Neural progenitor cell (in vitro differentiated cells): ENCODE results near the gene PLEKHA6. TPM values are rescaled to one million over a fixed set of nuclear protein-coding genes. Genes with fewer than 3 reads are reported as not detected.

Experiments used
- DNase-seq: peaks from one replicate; pipeline ENCODE4 v3.0.0-alpha.2; 2016; ENCODE audit warnings: low spot score
- H2AFZ ChIP-seq: fragments of 200-600 bp; sonication (generic); replicated peaks from 2 replicates; pipeline ENCODE4 v1.6.1; 2016; ENCODE audit warnings: antibody characterized with exemption
- H3F3A ChIP-seq: fragments of 200-600 bp; sonication (generic); 2 replicates; pipeline ENCODE4 v1.6.1; 2016; ENCODE audit warnings: antibody characterized with exemption, low read depth
- H3K27ac ChIP-seq: fragments of 200-600 bp; sonication (generic); 2 replicates; pipeline ENCODE4 v1.5.1; 2016; ENCODE audit warnings: mild to moderate bottlenecking
- H3K27me3 ChIP-seq: fragments of 200-600 bp; sonication (generic); 2 replicates; pipeline ENCODE4 v1.6.1; 2016; ENCODE audit warnings: mild to moderate bottlenecking, moderate library complexity
- H3K36me3 ChIP-seq: fragments of 200-600 bp; sonication (generic); 2 replicates; pipeline ENCODE4 v1.5.1; 2016
- H3K4me1 ChIP-seq: fragments of 200-600 bp; sonication (generic); 2 replicates; pipeline ENCODE4 v1.6.1; 2016; ENCODE audit warnings: mixed run types
- H3K4me2 ChIP-seq: fragments of 200-600 bp; sonication (generic); 2 replicates; pipeline ENCODE4 v1.6.1; 2016
- H3K4me3 ChIP-seq: fragments of 200-600 bp; sonication (generic); 2 replicates; pipeline ENCODE4 v1.5.1; 2016
- H3K79me2 ChIP-seq: fragments of 200-600 bp; sonication (generic); 2 replicates; pipeline ENCODE4 v1.6.1; 2016; ENCODE audit warnings: low read depth
- H3K9ac ChIP-seq: fragments of 200-600 bp; sonication (generic); 2 replicates; pipeline ENCODE4 v1.6.1; 2016
- H3K9me3 ChIP-seq: fragments of 200-600 bp; sonication (generic); 2 replicates; pipeline ENCODE4 v1.5.1; 2016; ENCODE audit warnings: low read depth
- H4K20me1 ChIP-seq: fragments of 200-600 bp; sonication (generic); 2 replicates; pipeline ENCODE4 v1.6.1; 2016; ENCODE audit warnings: low read depth
- H3K27ac Mint-ChIP-seq: 3 replicates; pipeline ENCODE4 v1.8.0; 2021; ENCODE audit warnings: mixed read lengths
- H3K27me3 Mint-ChIP-seq: 2 replicates; pipeline ENCODE4 v1.8.0; 2022; ENCODE audit warnings: low read depth, mild to moderate bottlenecking, inconsistent platforms, moderate library complexity, mixed read lengths; ENCODE audit not compliant: insufficient read depth
- H3K36me3 Mint-ChIP-seq: 3 replicates; pipeline ENCODE4 v1.8.0; 2021; ENCODE audit warnings: mixed read lengths
- H3K4me1 Mint-ChIP-seq: 3 replicates; pipeline ENCODE4 v1.8.0; 2021; ENCODE audit warnings: mixed read lengths
- H3K4me3 Mint-ChIP-seq: 3 replicates; pipeline ENCODE4 v1.8.0; 2021; ENCODE audit warnings: mild to moderate bottlenecking, moderate library complexity, mixed read lengths
- H3K9me3 Mint-ChIP-seq: 3 replicates; pipeline ENCODE4 v1.8.0; 2020; ENCODE audit warnings: mixed read lengths
- CTCF ChIP-seq: fragments of 200-600 bp; sonication (generic); IDR thresholded peaks from 2 replicates; pipeline ENCODE4 v1.5.1; 2017; ENCODE audit warnings: antibody characterized with exemption, mild to moderate bottlenecking
- EZH2 ChIP-seq: fragments of 200-600 bp; sonication (generic); IDR thresholded peaks from 2 replicates; pipeline ENCODE4 v1.6.1; 2017; ENCODE audit warnings: antibody characterized with exemption, mild to moderate bottlenecking, moderate library complexity
- EZH2phosphoT487 ChIP-seq: fragments of 200-600 bp; sonication (generic); IDR thresholded peaks from 2 replicates; pipeline ENCODE4 v1.6.1; 2017; ENCODE audit warnings: antibody characterized with exemption
- total RNA-seq: library from RNA; depleted of rRNA; stranded (reverse); fragments of >200 nt; gene quantifications from 2 replicates; pipeline ENCODE4 v1.2.3, GENCODE V29; 2015; ENCODE audit warnings: low replicate concordance

Gene PLEKHA6
- total RNA-seq, 1 donor from 2014 or later, result 0.58 TPM

GRCh38 chr1:204178487-204179281, 181.0 kb downstream of the PLEKHA6 start:
- Histone ChIP-seq H3K9ac (no peak overlapping the region), H3K4me3 (no peak overlapping the region), H3K36me3 (no peaks in the 10 kb centered on the region), H3K27ac (no peak overlapping the region), H3K4me2 (no peak overlapping the region), H3F3A (no peaks in the 10 kb centered on the region), H3K79me2 (no peaks in the 10 kb centered on the region), H3K9me3 (no peaks in the 10 kb centered on the region), H4K20me1 (no peaks in the 10 kb centered on the region), H2AFZ (no peak overlapping the region), H3K27me3 (peaks cover 25% of the 10 kb centered on the region), H3K4me1 (no peaks in the 10 kb centered on the region)
- Mint-ChIP-seq H3K27me3 (peaks cover 7% of the 10 kb centered on the region), H3K9me3 (no peaks in the 10 kb centered on the region), H3K27ac (no peak overlapping the region), H3K4me1 (no peaks in the 10 kb centered on the region), H3K4me3 (no peak overlapping the region), H3K36me3 (no peaks in the 10 kb centered on the region)
- DNase-seq, result no peak
- no peak for TF ChIP-seq EZH2phosphoT487
- TF ChIP-seq CTCF, result no peak
- no peak for TF ChIP-seq EZH2

- no peak overlapping the region for H3K4me3 ChIP-seq
- H3K4me2 ChIP-seq, result no peak overlapping the region
- no peaks in the 10 kb centered on the region for H3F3A ChIP-seq
- no peaks in the 10 kb centered on the region for H3K36me3 Mint-ChIP-seq
- no peak overlapping the region for H3K27ac ChIP-seq
- H3K4me1 Mint-ChIP-seq, result no peaks in the 10 kb centered on the region
- no peaks in the 10 kb centered on the region for H4K20me1 ChIP-seq
- H2AFZ ChIP-seq, result no peak overlapping the region
- no peaks in the 10 kb centered on the region for H3K4me1 ChIP-seq
- no peak for TF ChIP-seq EZH2phosphoT487
- no peak for DNase-seq
- peaks cover 28% of the 10 kb centered on the region for H3K27me3 ChIP-seq
- no peak overlapping the region for H3K27ac Mint-ChIP-seq
- no peaks in the 10 kb centered on the region for H3K36me3 ChIP-seq
- no peak overlapping the region for H3K4me3 Mint-ChIP-seq
- no peaks in the 10 kb centered on the region for H3K9me3 Mint-ChIP-seq
- H3K9ac ChIP-seq, result no peak overlapping the region
- no peaks in the 10 kb centered on the region for H3K9me3 ChIP-seq
- H3K79me2 ChIP-seq, result no peaks in the 10 kb centered on the region
- H3K27me3 Mint-ChIP-seq, result peaks cover 7% of the 10 kb centered on the region
These were observed 182.6 kb downstream of the PLEKHA6 start for GRCh38 chr1:204177133-204177532.

- Histone ChIP-seq H3K4me3 (no peak overlapping the region), H3K27ac (no peak overlapping the region), H3K4me1 (no peaks in the 10 kb centered on the region), H3K36me3 (no peaks in the 10 kb centered on the region), H3K27me3 (peaks cover 28% of the 10 kb centered on the region), H3K9ac (no peak overlapping the region), H3F3A (no peaks in the 10 kb centered on the region), H4K20me1 (no peaks in the 10 kb centered on the region), H3K9me3 (no peaks in the 10 kb centered on the region), H2AFZ (no peak overlapping the region), H3K4me2 (no peak overlapping the region), H3K79me2 (no peaks in the 10 kb centered on the region)
- H3K4me3 Mint-ChIP-seq, result no peak overlapping the region
- H3K4me1 Mint-ChIP-seq, result no peaks in the 10 kb centered on the region
- no peak overlapping the region for H3K27ac Mint-ChIP-seq
- H3K27me3 Mint-ChIP-seq, result peaks cover 7% of the 10 kb centered on the region
- no peaks in the 10 kb centered on the region for H3K36me3 Mint-ChIP-seq
- no peak for DNase-seq
- H3K9me3 Mint-ChIP-seq, result peaks cover 4% of the 10 kb centered on the region
- TF ChIP-seq CTCF, result no peak
- no peak for TF ChIP-seq EZH2phosphoT487
- TF ChIP-seq EZH2, result no peak
These were observed 183.7 kb downstream of the PLEKHA6 start for GRCh38 chr1:204176049-204176448.

- Histone ChIP-seq H3K36me3 (no peaks in the 10 kb centered on the region), H3K27ac (no peak overlapping the region), H3K79me2 (no peaks in the 10 kb centered on the region), H3K9me3 (peaks cover under 1% of the 10 kb centered on the region), H3K4me3 (no peak overlapping the region), H3K4me2 (no peak overlapping the region), H2AFZ (no peak overlapping the region), H3K27me3 (peaks cover 28% of the 10 kb centered on the region), H3K4me1 (no peaks in the 10 kb centered on the region), H3K9ac (no peak overlapping the region), H4K20me1 (no peaks in the 10 kb centered on the region), H3F3A (no peaks in the 10 kb centered on the region)
- Mint-ChIP-seq H3K27ac (no peak overlapping the region), H3K27me3 (peaks cover 4% of the 10 kb centered on the region), H3K4me1 (no peaks in the 10 kb centered on the region), H3K4me3 (no peak overlapping the region), H3K9me3 (peaks cover 13% of the 10 kb centered on the region), H3K36me3 (no peaks in the 10 kb centered on the region)
- TF ChIP-seq EZH2 (no peak), CTCF (no peak), EZH2phosphoT487 (no peak)
- no peak for DNase-seq
These were observed 184.8 kb downstream of the PLEKHA6 start for GRCh38 chr1:204174958-204175357.
